K562 (cell line): ENCODE data around the gene ZNF691. TPM values are rescaled to one million over a fixed set of nuclear protein-coding genes. Genes with fewer than 3 reads are reported as not detected.

Source experiments
- ATAC-seq: fragments of 200-7000 bp; cut with Tn5 transposase; 3 replicates; pipeline ENCODE4 v1.9.1; 2020; ENCODE audit warnings: moderate library complexity
- BruUV-seq: library from RNA; stranded (reverse); fragments of 400-500 nt; replicated peaks from 2 replicates; lab custom pipeline; 2021; lab: Mats Ljungman, UMichigan
- CTCF ChIA-PET: fragments of 300-600 bp; formaldehyde crosslinking; extraction: SDS; loops from one replicate; lab custom pipeline; 2021; ENCODE audit warnings: low intra/inter-chr PET ratio; lab: Yijun Ruan, JAX
- POLR2A ChIA-PET: fragments of 300-600, 350-650 bp; sonication (Branson Sonifier 250); formaldehyde crosslinking; extraction: SDS; loops from one replicate; lab custom pipeline; 2021; ENCODE audit warnings: antibody characterized with exemption, inconsistent platforms; lab: Yijun Ruan, JAX
- DNase-seq, 4 experiments: peaks; one replicate each; pipeline versions ENCODE4 v3.0.0 to v3.0.0-alpha.2; 2011 to 2018; ENCODE audit warnings: low spot score in 3 of 4, mixed read lengths in 3 of 4; ENCODE audit errors: extremely low read depth in 1 of 4
- FAIRE-seq: peaks from 2 replicates; lab custom pipeline; 2011; peaks lifted over from hg19 to GRCh38; lab: Jason Lieb, UNC
- H2AFZ ChIP-seq: 2 replicates; pipeline ENCODE4 v1.6.0; 2011; ENCODE audit warnings: low read depth, low read length, control low read depth, inconsistent platforms
- H3K27ac ChIP-seq: fragments of 200-600 bp; 3 replicates; pipeline ENCODE4 v1.8.0; 2011; ENCODE audit warnings: low read depth, mild to moderate bottlenecking, control low read depth, inconsistent platforms, low read length, moderate library complexity, mixed read lengths; ENCODE audit errors: extremely low read depth
- H3K27me3 ChIP-seq, 2 experiments: fragments of 300-600 bp in 1 of 2; 2 replicates in 1 of 2; 3 replicates in 1 of 2; pipeline versions ENCODE4 v1.6.0 to v1.8.0; 2011; ENCODE audit warnings: inconsistent platforms in 2 of 2, low read length in 2 of 2, mild to moderate bottlenecking in 1 of 2, mixed read lengths in 1 of 2, moderate library complexity in 1 of 2; ENCODE audit not compliant: control insufficient read depth in 2 of 2, insufficient read depth in 2 of 2
- H3K36me3 ChIP-seq: fragments of 300-600 bp; 3 replicates; pipeline ENCODE4 v1.8.0; 2011; ENCODE audit warnings: mild to moderate bottlenecking, low read length, inconsistent platforms; ENCODE audit not compliant: control insufficient read depth, insufficient read depth
- H3K4me1 ChIP-seq, 2 experiments: fragments of 200-600 bp in 1 of 2; replicated peaks in 1 of 2; 2 replicates in 1 of 2; 3 replicates in 1 of 2; pipeline versions ENCODE4 v1.5.1 to v1.8.0; 2011; ENCODE audit warnings: inconsistent platforms in 2 of 2, low read length in 2 of 2, mild to moderate bottlenecking in 1 of 2, mixed read lengths in 1 of 2, moderate library complexity in 1 of 2; ENCODE audit not compliant: control insufficient read depth in 2 of 2, insufficient read depth in 2 of 2
- H3K4me2 ChIP-seq: 2 replicates; pipeline ENCODE4 v1.6.1; 2011; ENCODE audit warnings: low read length, control low read depth, inconsistent platforms, mixed read lengths; ENCODE audit not compliant: insufficient read depth
- H3K4me3 ChIP-seq: fragments of 200-600 bp; sonication (generic), shearing (Covaris generic); 2 replicates; pipeline ENCODE4 v1.5.1; 2016; ENCODE audit warnings: control low read depth, inconsistent platforms
- H3K79me2 ChIP-seq: fragments of 200-600 bp; 3 replicates; pipeline ENCODE4 v1.8.0; 2011; ENCODE audit warnings: low read length, inconsistent platforms; ENCODE audit not compliant: control insufficient read depth, insufficient read depth
- H3K9ac ChIP-seq, 2 experiments: 2 replicates each; pipeline versions ENCODE4 v1.6.0 to v1.6.1; 2011; ENCODE audit warnings: low read depth in 2 of 2, low read length in 2 of 2, control low read depth in 1 of 2, inconsistent platforms in 1 of 2, mild to moderate bottlenecking in 1 of 2, mixed read lengths in 1 of 2; ENCODE audit not compliant: insufficient read depth in 1 of 2
- H3K9me1 ChIP-seq: one replicate; pipeline ENCODE4 v1.6.0; 2011; ENCODE audit warnings: inconsistent platforms, mild to moderate bottlenecking, low read length, moderate library complexity; ENCODE audit not compliant: control insufficient read depth, insufficient read depth
- H3K9me3 ChIP-seq: replicated peaks from 2 replicates; pipeline ENCODE4 v1.5.1; 2011; ENCODE audit warnings: low read depth, low read length, inconsistent platforms; ENCODE audit not compliant: control insufficient read depth, insufficient read depth
- H4K20me1 ChIP-seq: replicated peaks from 2 replicates; pipeline ENCODE4 v1.6.1; 2011; ENCODE audit warnings: low read length, inconsistent platforms, mixed read lengths; ENCODE audit not compliant: control insufficient read depth, insufficient read depth
- DNMT1 ChIP-seq: fragments of 450-650 bp; IDR thresholded peaks from 2 replicates; pipeline ENCODE4 v1.6.1; 2016; ENCODE audit warnings: antibody characterized with exemption, mild to moderate bottlenecking
- SRSF7 ChIP-seq: fragments of 200-400 bp; formaldehyde crosslinking; optimal IDR thresholded peaks from 2 replicates; pipeline ENCODE3; 2017; ENCODE audit warnings: mild to moderate bottlenecking, low read depth, low read length
- WGBS: fragments of 100-300 bp; shearing (Covaris generic); methylation state at CpG from one replicate; pipeline ENCODE4 v1.1.6; 2016; ENCODE audit warnings: low coverage, mixed read lengths; ENCODE audit not compliant: insufficient coverage; ENCODE audit errors: missing lambda C conversion rate; 5-methylcytosine and 5-hydroxymethylcytosine counted together
- in situ Hi-C: fragments of 300-500 bp; cut with MboI; formaldehyde crosslinking; loops from 4 replicates; pipeline ENCODE4 v1.15.0; 2018; ENCODE audit warnings: inconsistent platforms, mixed read lengths
- intact Hi-C: fragments of 100-400 bp; cut with micrococcal nuclease; formaldehyde crosslinking; loops from 2 replicates; pipeline ENCODE4 v1.14.2; 2022
- polyA plus RNA-seq, 8 experiments: library from polyadenylated mRNA; depleted of rRNA in 4 of 8; stranded (reverse) in 5 of 8; unstranded in 3 of 8; fragments of >200 nt; fragmentation: Nextera tagmentation in 2 of 8; fragmentation: Illumina TruSeq in 1 of 8; extraction: Ambion mirVana in 2 of 8; extraction: Trizol in 1 of 8; gene quantifications; 2 replicates each; pipeline versions ENCODE4 v1.2.1 to v1.2.3, GENCODE V29; 2011 to 2014; ENCODE audit warnings: inconsistent platforms in 1 of 8, missing spikeins in 1 of 8
- total RNA-seq, 7 experiments: library from RNA; depleted of rRNA in 6 of 7; stranded (reverse); fragments of >200 nt in 6 of 7; fragmentation: Illumina TruSeq in 2 of 7; extraction: Trizol in 2 of 7; gene quantifications; 2 replicates each; pipeline versions ENCODE4 v1.2.1 to v1.2.3, GENCODE V29; 2011 to 2021; ENCODE audit warnings: low replicate concordance in 1 of 7

ZNF691 gene
- total and polyA plus RNA-seq, 9 of the 15 experiments (the other 6 are each of a cell fraction or from before 2014, with no cell fraction given) = 10.7 to 30.4 (median 14.8) TPM

- peak overlapping the region; percentile 70; the same call in 1 of the 2 replicates for H3K4me3 ChIP-seq
- H4K20me1 ChIP-seq = no peaks in the 10 kb centered on the region
- FAIRE-seq (no peak), DNase-seq (peak in 1 of 4 experiments; percentile 43), ATAC-seq (no peak)
- peaks cover 54% of the 10 kb centered on the region for H3K36me3 ChIP-seq
- no peak for TF ChIP-seq SRSF7
- 0 out of 2 replicates have a peak, but pooled peaks have one; percentile 37 for TF ChIP-seq DNMT1
- H3K79me2 ChIP-seq = peaks cover 34% of the 10 kb centered on the region
- no peak overlapping the region for H2AFZ ChIP-seq
- no peaks in the 10 kb centered on the region for H3K9me1 ChIP-seq
- H3K9me3 ChIP-seq = no peaks in the 10 kb centered on the region
- ChIA-PET POLR2A (interaction anchor here (0.6 to 6.4 kb wide), 9 partner anchors 10 to 1784 kb away, joined by 3 to 94 read pairs (median 5); partner anchors contain the start of genes ELOVL1, ERMAP and SVBP), CTCF (no interaction called here)
- H3K27ac ChIP-seq = no peak overlapping the region
- intact Hi-C loops = loop anchor here (2.0 to 5.0 kb wide), 2 partner anchors 23 to 81 kb away; partner anchors contain the start of genes C1orf50 and P3H1
- H3K9ac ChIP-seq = peak overlapping the region in 1 of 2 experiments; percentile 86; a peak in 1 of 4 replicates
- TSS peak; percentile 31 for BruUV-seq
- peaks cover 18 to 32% of the 10 kb centered on the region in 2 experiments for H3K4me1 ChIP-seq
- 31% methylated on average over 6 of the region's 6 CpGs for WGBS
- H3K27me3 ChIP-seq = no peaks in the 10 kb centered on the region
- in situ Hi-C loops = no loop called here
- peak overlapping the region; percentile 96 for H3K4me2 ChIP-seq
These were observed 1.5 kb downstream of the ZNF691 start for GRCh38 chr1:42847721-42848460.
